ENCODE data around the gene GTF3C5. TPM values are rescaled to one million over a fixed set of nuclear protein-coding genes. Genes with fewer than 3 reads are reported as not detected.

GTF3C5 gene
- total RNA-seq, 1 donor from 2014 or later: 85.4 TPM

DNA sequence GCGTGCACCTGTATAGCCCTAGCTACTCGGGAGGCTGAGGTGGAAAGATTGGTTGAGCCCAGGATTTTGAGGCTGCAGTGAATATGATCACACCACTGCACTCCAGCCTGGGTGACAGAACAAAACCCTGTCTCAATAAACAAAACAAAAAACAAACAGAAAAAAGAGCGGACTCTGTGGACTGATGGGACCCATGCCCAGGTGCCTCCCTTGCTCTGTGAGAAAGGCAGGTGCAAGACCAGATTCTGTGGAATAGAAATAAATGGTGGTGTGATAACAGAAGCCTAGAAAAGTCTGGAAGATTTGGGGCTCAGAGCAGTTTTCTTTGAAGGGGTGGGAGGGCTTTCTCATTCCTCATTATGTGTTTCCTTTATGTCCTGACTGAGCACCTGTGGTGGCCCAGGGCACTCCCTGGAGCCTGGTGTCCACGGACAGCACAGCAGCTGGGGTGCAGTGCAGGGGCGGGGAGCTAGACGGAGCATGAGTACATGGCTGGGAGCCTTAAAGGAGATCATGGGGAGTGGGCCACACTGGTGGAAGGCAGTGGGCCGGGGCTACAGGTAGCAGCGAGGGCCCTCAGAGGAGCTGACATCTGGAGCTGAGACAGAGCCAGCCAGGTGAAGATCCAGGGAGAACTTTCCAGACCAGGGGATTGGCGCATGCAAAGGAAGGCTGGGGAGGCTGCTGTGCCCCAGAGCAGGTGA, 15.6 kb downstream of the GTF3C5 start:
- Mint-ChIP-seq H3K27me3 (no peaks in the 10 kb centered on the region), H3K4me1 (peaks cover 6% of the 10 kb centered on the region), H3K36me3 (ENCODE audit: low read depth) (peaks cover 44% of the 10 kb centered on the region), H3K4me3 (no peak overlapping the region), H3K9me3 (no peaks in the 10 kb centered on the region), H3K27ac (no peak overlapping the region)
- DNase-seq: no peak
- intact Hi-C loops (cut with micrococcal nuclease): no loop called here

- H3K4me1 Mint-ChIP-seq: peaks cover 5% of the 10 kb centered on the region
- no peak overlapping the region for H3K27ac Mint-ChIP-seq
- intact Hi-C loops (cut with micrococcal nuclease): no loop called here
- H3K27me3 Mint-ChIP-seq: no peaks in the 10 kb centered on the region
- DNase-seq: no peak
- no peaks in the 10 kb centered on the region for H3K9me3 Mint-ChIP-seq
- H3K4me3 Mint-ChIP-seq: no peak overlapping the region
- H3K36me3 Mint-ChIP-seq (ENCODE audit: low read depth): peaks cover 47% of the 10 kb centered on the region
Measured at GRCh38 chr9:133046900-133047295, 16.1 kb downstream of the GTF3C5 start.

DNA sequence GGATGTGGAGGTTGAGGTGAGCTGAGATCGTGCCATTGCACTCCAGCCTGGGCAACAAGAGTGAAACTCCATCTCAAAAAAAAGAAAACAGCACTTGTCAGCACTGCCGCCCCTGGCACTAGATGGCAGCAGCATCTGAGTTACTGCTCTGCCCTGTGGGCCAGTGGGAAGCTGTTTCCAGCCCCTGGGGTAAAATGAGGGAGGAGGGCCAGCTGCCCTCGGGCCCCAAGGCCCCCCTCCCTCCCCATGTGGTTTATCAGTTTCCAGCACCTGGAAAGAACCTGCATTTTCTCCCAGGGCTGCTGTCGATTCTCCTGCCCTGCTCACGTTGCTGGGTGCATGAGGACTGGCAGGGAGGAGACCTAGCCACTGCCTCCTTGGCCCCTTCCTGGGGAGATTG, 17.8 kb downstream of the GTF3C5 start:
- Mint-ChIP-seq H3K27ac (no peak overlapping the region), H3K9me3 (no peaks in the 10 kb centered on the region), H3K27me3 (no peaks in the 10 kb centered on the region), H3K4me3 (no peak overlapping the region), H3K4me1 (peaks cover 5% of the 10 kb centered on the region), H3K36me3 (ENCODE audit: low read depth) (peaks cover 48% of the 10 kb centered on the region)
- DNase-seq: peak; percentile 83
- intact Hi-C loops (cut with micrococcal nuclease): no loop called here

GRCh38 chr9:133049043-133049442, 18.2 kb downstream of the GTF3C5 start:
- Mint-ChIP-seq H3K9me3 (no peaks in the 10 kb centered on the region), H3K27me3 (no peaks in the 10 kb centered on the region), H3K36me3 (ENCODE audit: low read depth) (peaks cover 50% of the 10 kb centered on the region), H3K27ac (no peak overlapping the region), H3K4me1 (peaks cover 5% of the 10 kb centered on the region), H3K4me3 (no peak overlapping the region)
- no peak for DNase-seq
- intact Hi-C loops (cut with micrococcal nuclease): no loop called here

DNA sequence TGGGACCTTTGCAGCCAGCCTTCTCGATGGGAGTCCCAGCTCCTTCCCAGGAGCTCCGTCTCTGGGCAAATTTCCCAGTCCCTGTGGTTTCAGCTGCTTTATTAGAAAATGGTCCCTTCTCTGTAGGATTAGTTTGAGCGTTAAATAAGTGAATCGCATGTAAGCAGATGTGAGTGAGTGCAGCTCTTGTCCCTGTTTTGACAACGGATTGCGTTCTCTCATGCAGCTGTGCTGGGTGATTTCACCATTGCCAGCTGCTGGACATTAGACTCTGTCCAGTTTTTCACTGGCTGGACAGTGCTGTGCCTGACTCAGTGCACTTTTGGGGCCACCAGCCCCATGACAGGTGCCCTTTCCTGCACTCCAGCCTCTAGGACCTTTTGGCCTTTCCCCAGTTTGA, 19.3 kb downstream of the GTF3C5 start:
- H3K27ac Mint-ChIP-seq: no peak overlapping the region
- intact Hi-C loops (cut with micrococcal nuclease): no loop called here
- no peaks in the 10 kb centered on the region for H3K9me3 Mint-ChIP-seq
- no peaks in the 10 kb centered on the region for H3K27me3 Mint-ChIP-seq
- H3K36me3 Mint-ChIP-seq (ENCODE audit: low read depth): peaks cover 46% of the 10 kb centered on the region
- H3K4me3 Mint-ChIP-seq: no peak overlapping the region
- no peaks in the 10 kb centered on the region for H3K4me1 Mint-ChIP-seq
- DNase-seq: no peak

GRCh38 chr9:133050781-133051180, 20.0 kb downstream of the GTF3C5 start:
- Mint-ChIP-seq H3K9me3 (no peaks in the 10 kb centered on the region), H3K4me1 (peaks cover under 1% of the 10 kb centered on the region), H3K4me3 (no peak overlapping the region), H3K36me3 (ENCODE audit: low read depth) (peaks cover 48% of the 10 kb centered on the region), H3K27ac (peak overlapping the region; percentile 12), H3K27me3 (no peaks in the 10 kb centered on the region)
- DNase-seq: no peak
- intact Hi-C loops (cut with micrococcal nuclease): no loop called here

- peaks cover 49% of the 10 kb centered on the region for H3K36me3 Mint-ChIP-seq (ENCODE audit: low read depth)
- intact Hi-C loops (cut with micrococcal nuclease): no loop called here
- H3K27ac Mint-ChIP-seq: no peak overlapping the region
- no peaks in the 10 kb centered on the region for H3K9me3 Mint-ChIP-seq
- H3K4me3 Mint-ChIP-seq: no peak overlapping the region
- DNase-seq: no peak
- H3K4me1 Mint-ChIP-seq: peaks cover 6% of the 10 kb centered on the region
- H3K27me3 Mint-ChIP-seq: no peaks in the 10 kb centered on the region
Measured at GRCh38 chr9:133051281-133051900, 20.6 kb downstream of the GTF3C5 start.

- H3K4me3 Mint-ChIP-seq: no peak overlapping the region
- H3K27me3 Mint-ChIP-seq: no peaks in the 10 kb centered on the region
- peaks cover 8% of the 10 kb centered on the region for H3K4me1 Mint-ChIP-seq
- DNase-seq: no peak
- no peak overlapping the region for H3K27ac Mint-ChIP-seq
- intact Hi-C loops (cut with micrococcal nuclease): no loop called here
- H3K36me3 Mint-ChIP-seq (ENCODE audit: low read depth): peaks cover 46% of the 10 kb centered on the region
- no peaks in the 10 kb centered on the region for H3K9me3 Mint-ChIP-seq
Measured at GRCh38 chr9:133051966-133052539, 21.3 kb downstream of the GTF3C5 start.

GRCh38 chr9:133054194-133054890, 23.5 kb downstream of the GTF3C5 start:
- DNase-seq: no peak
- Mint-ChIP-seq H3K9me3 (no peaks in the 10 kb centered on the region), H3K27me3 (no peaks in the 10 kb centered on the region), H3K4me1 (peaks cover 29% of the 10 kb centered on the region), H3K27ac (no peak overlapping the region), H3K4me3 (no peak overlapping the region), H3K36me3 (ENCODE audit: low read depth) (peaks cover 46% of the 10 kb centered on the region)
- intact Hi-C loops (cut with micrococcal nuclease): no loop called here

DNA sequence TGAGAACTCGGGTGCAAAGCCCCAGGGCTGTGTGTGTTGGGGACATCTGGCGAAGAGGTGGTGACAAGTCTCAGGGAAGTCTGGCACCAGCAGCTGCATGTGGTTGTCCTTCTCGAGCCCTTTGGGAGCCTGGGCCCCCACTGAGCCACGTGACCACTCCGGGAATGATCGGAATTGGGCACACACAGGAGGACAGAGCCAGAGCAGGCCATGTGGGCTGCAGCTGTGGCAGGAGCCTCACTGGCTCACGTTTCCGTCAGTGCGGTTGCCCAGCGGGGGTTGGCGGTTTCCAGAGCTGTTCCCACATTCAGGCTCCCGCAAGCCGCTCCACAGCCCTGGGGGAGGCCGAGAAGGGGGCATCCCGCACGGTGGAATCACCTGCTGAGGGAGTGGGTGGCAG, 24.2 kb downstream of the GTF3C5 start:
- peaks cover 41% of the 10 kb centered on the region for H3K36me3 Mint-ChIP-seq (ENCODE audit: low read depth)
- H3K27me3 Mint-ChIP-seq: no peaks in the 10 kb centered on the region
- no peak overlapping the region for H3K4me3 Mint-ChIP-seq
- peaks cover 34% of the 10 kb centered on the region for H3K4me1 Mint-ChIP-seq
- DNase-seq: no peak
- no peaks in the 10 kb centered on the region for H3K9me3 Mint-ChIP-seq
- intact Hi-C loops (cut with micrococcal nuclease): no loop called here
- no peak overlapping the region for H3K27ac Mint-ChIP-seq

- Mint-ChIP-seq H3K27ac (peak overlapping the region; percentile 62), H3K9me3 (no peaks in the 10 kb centered on the region), H3K4me1 (peaks cover 38% of the 10 kb centered on the region), H3K36me3 (ENCODE audit: low read depth) (peaks cover 40% of the 10 kb centered on the region), H3K27me3 (no peaks in the 10 kb centered on the region), H3K4me3 (no peak overlapping the region)
- intact Hi-C loops (cut with micrococcal nuclease): no loop called here
- DNase-seq: no peak
Measured at GRCh38 chr9:133055788-133056420, 25.1 kb downstream of the GTF3C5 start.

GRCh38 chr9:133056533-133056932, 25.7 kb downstream of the GTF3C5 start:
- H3K9me3 Mint-ChIP-seq: no peaks in the 10 kb centered on the region
- no peak for DNase-seq
- peaks cover 41% of the 10 kb centered on the region for H3K4me1 Mint-ChIP-seq
- peak overlapping the region; percentile 27 for H3K4me3 Mint-ChIP-seq
- H3K36me3 Mint-ChIP-seq (ENCODE audit: low read depth): peaks cover 36% of the 10 kb centered on the region
- intact Hi-C loops (cut with micrococcal nuclease): no loop called here
- H3K27me3 Mint-ChIP-seq: no peaks in the 10 kb centered on the region
- peak overlapping the region; percentile 62 for H3K27ac Mint-ChIP-seq

- Mint-ChIP-seq H3K4me3 (no peak overlapping the region), H3K36me3 (ENCODE audit: low read depth) (peaks cover 34% of the 10 kb centered on the region), H3K4me1 (peaks cover 41% of the 10 kb centered on the region), H3K27ac (no peak overlapping the region), H3K27me3 (no peaks in the 10 kb centered on the region), H3K9me3 (no peaks in the 10 kb centered on the region)
- intact Hi-C loops (cut with micrococcal nuclease): no loop called here
- peak; percentile 79 for DNase-seq
Measured at GRCh38 chr9:133057006-133057405, 26.2 kb downstream of the GTF3C5 start.

- peaks cover 42% of the 10 kb centered on the region for H3K4me1 Mint-ChIP-seq
Measured at GRCh38 chr9:133057553-133057952, 26.8 kb downstream of the GTF3C5 start.

More at GRCh38 chr9:133057553-133057952, 26.8 kb downstream of the GTF3C5 start:
- Mint-ChIP-seq H3K4me3 (no peak overlapping the region), H3K27me3 (no peaks in the 10 kb centered on the region), H3K36me3 (ENCODE audit: low read depth) (peaks cover 29% of the 10 kb centered on the region), H3K27ac (peak overlapping the region; percentile 87), H3K9me3 (no peaks in the 10 kb centered on the region)
- no peak for DNase-seq
- intact Hi-C loops (cut with micrococcal nuclease): no loop called here

Data from activated CD4-positive, alpha-beta T cell treated with anti-CD3 and anti-CD28 coated beads, Interleukin-2, amount 10 ng/mL, durations not matched to agents 24 days and 14 days (primary cell).